ENCODE data around the gene CAMSAP1.
"Not testable (repeated sequence)": the region's sequence is repeated elsewhere in the genome, so short reads cannot be mapped to it uniquely, and the experiment has no call there.

Gene CAMSAP1

GRCh38 chr9:135920256-135920930 is 13.0 kb upstream of the CAMSAP1 start:
- no peak for DNase-seq

GRCh38 chr9:135919318-135919890 is 12.1 kb upstream of the CAMSAP1 start:
- no peak for DNase-seq

GRCh38 chr9:135916227-135916626 is 8.9 kb upstream of the CAMSAP1 start:
- not testable (repeated sequence) for DNase-seq

DNA sequence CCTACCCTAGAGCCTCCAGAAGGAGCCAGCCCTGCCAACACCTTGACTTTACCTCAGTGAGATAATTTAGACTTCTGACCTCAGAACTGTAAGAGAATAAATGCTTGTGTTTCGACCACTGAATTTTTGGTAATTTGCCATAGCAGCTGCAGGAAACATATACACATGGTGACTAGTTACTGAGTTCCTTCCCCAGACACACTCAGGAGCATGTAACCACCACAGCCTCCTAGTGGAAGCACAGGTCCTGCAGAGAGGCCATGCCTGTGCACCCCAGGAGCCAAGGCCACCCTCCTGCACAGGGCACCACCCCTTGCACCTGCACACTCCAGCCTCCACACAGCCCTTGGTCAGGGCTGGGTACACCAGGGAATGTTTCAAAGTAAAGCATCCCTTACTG is 7.6 kb upstream of the CAMSAP1 start:
- no peak for DNase-seq

- DNase-seq = not testable (repeated sequence)
Measured at GRCh38 chr9:135911233-135911632, 3.9 kb upstream of the CAMSAP1 start.

DNA sequence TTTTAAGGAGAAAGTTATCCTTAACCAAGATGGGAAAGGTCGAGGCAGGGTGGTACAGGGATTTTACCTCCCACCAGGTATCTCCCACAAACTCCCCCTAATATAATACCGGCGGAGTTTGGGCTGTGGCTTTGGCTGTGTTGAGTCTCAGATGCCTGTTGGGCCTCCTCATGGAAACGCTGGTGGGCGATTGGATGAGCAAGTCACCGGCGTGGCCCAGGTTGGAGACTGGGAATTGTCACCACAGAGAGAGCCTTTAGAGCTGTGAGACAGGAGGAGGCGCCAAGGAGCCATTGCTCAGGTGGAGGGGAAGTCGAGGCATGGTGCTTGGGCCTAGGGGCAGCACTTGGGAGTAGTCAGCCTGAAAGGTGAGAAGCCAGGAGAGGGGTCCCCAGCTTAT is 3.4 kb upstream of the CAMSAP1 start:
- no peak for DNase-seq

GRCh38 chr9:135910216-135910615 is 2.9 kb upstream of the CAMSAP1 start:
- no peak for DNase-seq

DNA sequence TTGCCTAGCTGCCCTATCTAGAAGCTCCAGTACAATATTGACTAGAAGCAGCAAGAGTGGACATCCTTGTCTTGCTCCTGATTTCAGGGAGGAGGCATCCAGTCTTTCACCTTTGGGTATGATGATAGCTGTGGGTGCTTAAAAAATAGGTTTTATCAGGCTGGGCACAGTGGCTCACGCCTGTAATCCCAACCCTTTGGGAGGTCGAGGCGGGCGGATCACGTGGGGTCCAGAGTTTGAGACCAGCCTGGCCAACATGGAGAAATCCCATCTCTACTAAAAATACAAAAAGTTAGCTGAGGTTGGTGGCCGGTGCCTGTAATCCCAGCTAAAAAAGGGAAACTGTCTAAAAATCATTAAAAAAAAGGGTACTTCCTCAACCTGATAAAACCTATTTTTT is 2.0 kb upstream of the CAMSAP1 start:
- no peak for DNase-seq

- no peak for DNase-seq
Measured at GRCh38 chr9:135908754-135909204, 1.4 kb upstream of the CAMSAP1 start.

DNA sequence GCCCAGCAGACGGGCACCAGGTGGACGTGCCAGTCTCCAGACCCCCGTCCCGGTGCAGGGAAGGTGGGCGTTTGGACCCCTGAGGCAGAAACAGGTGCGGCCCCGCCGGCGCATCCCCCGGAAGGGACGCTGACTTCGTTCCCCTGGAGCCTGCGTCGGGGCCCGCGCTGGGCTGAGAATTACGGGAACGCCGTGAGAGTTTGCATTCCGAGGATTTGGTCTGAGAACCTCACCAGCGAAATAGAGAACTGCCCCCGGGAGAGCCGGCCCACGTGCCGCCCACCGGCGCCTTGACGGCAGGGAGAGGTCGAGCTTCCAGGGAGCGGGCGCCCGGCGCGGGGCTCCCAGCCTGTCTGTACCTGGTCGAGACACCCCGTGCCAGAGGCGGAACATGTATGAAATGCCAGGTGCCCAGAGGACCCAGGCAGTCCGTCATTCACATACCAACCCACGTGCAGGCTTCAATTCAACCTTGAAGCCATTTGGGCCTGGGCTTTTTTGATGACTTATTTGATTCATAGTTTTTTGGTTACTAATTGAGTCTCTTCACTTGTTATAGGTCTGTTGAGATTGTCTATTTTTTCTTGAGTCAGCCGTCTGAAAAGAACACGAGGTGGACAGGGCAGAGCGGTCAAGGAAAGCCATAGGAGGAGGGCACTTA is 877 bp upstream of the CAMSAP1 start:
- peak; percentile 40 for DNase-seq

DNA sequence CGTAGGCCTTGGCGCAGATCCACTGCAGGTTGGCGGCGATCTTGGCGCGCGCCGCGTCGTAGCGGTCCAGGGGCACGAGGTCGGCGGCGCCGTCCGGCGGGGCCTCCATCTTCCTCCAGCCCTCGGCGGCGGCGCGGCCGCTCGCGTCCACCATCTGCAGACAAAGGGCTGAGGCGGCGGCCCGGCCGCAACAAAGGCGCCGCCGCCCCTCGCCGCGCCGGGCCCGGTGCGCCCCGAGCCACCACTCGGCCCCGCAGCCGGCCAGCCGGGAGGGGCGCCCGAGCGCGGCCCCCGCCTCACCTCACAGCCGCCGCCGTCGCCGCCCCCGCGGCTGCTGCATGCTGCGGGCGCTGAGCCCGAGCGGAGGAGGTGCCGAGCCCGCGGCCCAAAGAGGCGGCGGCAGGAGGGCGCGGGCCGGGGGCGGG is 328 bp downstream of the CAMSAP1 start:
- DNase-seq = no peak

DNA sequence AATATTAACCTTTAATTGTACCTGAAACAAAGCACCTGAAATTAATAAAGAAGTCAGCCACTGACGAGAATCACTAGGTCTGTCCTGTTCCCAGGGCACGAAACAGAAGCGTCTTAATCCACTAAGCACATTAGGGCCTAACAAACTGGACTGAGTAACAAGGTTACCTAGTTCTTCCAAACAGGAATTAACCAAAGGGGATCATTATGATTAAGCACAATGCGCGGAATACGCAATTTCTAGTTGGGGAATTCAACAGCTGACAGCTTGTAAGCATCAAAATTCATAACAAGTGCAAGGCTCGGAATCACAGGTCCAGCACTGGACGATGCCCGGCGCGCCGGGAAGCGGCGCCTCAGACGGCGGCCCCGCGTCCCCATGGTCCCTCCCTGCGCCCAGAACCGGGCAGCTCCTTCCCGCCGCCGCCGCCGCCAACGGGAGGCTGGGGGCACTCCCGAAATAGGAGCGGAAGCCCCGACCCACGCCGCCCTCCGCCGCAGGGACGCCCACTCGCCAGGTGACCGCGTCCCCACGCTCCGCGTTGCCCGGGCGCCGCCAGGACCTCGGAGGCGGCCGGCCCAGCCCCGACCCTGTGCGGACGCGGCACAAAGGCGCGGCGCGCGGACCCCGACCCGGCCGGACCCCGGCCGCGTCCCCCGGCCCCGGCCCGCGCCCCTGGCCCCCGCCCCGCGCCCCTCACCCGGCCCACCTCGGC is 898 bp downstream of the CAMSAP1 start:
- DNase-seq = peak; percentile 39

GRCh38 chr9:135905380-135906258 is 1.7 kb downstream of the CAMSAP1 start:
- DNase-seq = peak; percentile 34

GRCh38 chr9:135903786-135904520 is 3.4 kb downstream of the CAMSAP1 start:
- DNase-seq = no peak

DNA sequence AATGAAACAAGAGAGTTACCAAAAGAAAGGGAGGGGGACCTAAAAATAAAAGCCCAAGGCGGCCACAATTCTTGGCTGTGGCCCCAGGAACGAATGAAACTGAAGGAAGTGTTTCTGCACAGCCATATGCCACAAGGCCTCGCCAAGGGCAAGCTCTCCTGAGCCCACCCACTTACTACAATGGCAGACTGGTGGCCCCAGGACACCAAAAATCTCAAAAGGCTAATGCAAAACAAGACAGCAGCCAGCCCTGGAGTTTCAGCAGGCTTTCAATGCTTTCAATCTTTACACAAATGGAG is 4.0 kb downstream of the CAMSAP1 start:
- DNase-seq = no peak

DNA sequence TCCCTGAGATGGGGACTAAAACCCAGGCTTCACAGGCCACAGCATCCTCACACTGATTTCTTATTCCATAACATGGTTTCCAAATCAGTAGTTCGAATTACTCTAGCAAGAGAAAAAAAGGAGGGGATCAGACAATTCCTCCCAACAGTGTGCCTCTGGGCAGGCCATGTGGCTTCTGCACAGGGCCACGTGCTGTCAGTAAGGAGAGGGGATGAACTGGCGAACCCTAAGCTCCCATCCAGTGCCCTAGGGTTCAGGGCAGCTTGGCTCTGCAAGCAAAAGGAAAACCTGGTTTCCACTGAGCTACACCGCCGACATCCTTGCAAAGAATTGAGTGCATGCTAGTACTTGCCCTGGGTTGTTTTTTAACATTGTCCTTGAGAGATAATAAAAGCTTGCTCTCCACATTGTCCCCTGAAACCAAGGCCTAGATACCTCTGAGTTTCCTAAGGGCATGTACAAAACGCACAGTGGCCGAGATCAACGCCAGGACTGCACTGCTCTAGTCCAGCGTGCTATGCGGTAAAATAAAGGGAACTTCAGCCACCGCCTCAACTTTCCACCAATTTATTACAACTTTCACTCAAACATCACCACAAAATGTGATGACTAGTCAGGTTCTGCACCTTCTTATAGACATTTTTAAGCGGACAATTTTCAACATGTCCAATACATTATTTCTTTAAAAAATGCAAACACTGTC is 4.5 kb downstream of the CAMSAP1 start:
- no peak for DNase-seq

- no peak for DNase-seq
Measured at GRCh38 chr9:135901826-135902225, 5.5 kb downstream of the CAMSAP1 start.

DNA sequence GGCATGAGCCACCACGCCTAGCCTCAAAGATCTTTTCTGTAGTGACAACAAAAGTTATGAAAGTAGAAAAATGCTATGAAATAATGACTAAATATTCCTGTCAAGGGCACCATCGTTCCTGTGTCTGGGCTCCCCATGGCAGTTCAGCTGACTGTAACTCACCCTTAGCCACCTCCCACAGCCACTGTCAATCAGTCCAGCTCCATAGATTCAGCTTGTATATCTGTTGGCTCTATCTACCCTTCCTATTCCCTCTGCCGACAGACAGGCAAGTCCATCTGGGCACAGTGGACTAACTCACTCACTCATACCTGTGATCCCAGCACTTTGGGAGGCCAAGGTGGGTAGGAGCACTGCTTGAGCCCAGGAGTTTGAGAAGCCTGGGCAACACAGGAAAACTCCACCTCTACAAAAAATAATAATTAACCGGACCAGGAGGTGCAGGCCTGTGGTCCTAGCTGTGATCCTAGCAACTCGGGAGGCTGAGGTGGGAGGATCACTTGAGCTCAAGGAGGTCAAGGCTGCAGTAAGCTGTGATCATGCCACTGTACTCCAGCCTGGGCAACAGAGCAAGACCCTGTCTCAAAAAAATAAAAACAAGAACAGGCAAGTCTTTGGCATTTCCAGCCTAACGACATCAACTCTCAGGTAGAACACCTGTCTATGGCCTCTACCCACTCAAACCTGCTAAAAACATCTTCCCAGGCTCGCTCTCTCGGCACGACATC is 6.2 kb downstream of the CAMSAP1 start:
- DNase-seq = no peak

DNA sequence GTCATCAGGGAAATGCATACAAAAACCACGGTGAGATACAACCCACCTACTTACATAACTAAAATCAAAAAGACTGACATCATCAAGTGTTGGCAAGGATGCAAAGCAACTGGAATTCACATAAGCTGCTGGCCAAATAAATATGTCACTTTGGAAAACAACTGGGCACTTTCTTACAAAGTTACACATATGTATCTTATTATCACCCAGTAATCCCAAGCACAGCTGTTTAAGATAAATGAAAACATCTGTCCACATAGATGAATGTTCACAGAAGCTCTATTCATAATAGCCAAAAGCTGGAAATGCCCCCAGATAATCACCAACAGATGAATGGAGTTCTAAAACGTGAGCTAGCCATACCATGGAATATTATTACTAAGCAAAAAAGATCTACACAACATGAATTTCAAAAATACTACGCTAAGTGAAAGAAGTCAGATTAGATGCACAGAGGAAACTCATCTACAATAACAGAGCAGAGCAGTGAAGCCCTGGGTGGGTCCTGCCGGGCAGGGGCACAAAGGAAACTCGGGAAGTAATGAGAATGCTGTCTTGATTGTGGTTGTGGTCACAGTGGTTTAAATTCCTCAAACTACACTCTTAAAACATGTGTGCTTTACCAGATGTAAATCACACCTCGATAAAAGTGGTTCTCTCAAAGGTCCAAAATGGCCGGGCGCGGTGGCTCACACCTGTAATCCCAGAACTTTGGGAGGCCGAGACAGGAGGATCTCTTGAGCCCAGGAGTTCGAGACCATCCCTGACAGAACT is 8.5 kb downstream of the CAMSAP1 start:
- DNase-seq = no peak

GRCh38 chr9:135896626-135897025 is 10.7 kb downstream of the CAMSAP1 start:
- no peak for DNase-seq

All from DMS79 treated with DMSO at 0.1 percent for 48 hours (cell line).